GM12892 (cell line): ENCODE results near the gene ZBTB32.

ENCODE experiments used
- DNase-seq: peaks from one replicate; pipeline ENCODE4 v3.0.0; 2011; ENCODE audit not compliant: insufficient read length
- FAIRE-seq: peaks from 2 replicates; lab custom pipeline; 2011; peaks lifted over from hg19 to GRCh38; lab: Jason Lieb, UNC
- POLR2A ChIP-seq: IDR thresholded peaks from 2 replicates; pipeline ENCODE4 v1.6.1; 2011; ENCODE audit warnings: low read depth, low read length, control low read depth
- POLR2AphosphoS5 ChIP-seq: IDR thresholded peaks from 2 replicates; pipeline ENCODE4 v1.6.1; 2011; ENCODE audit warnings: low read depth, low read length, control low read depth
- TAF1 ChIP-seq: IDR thresholded peaks from 2 replicates; pipeline ENCODE4 v1.6.1; 2011; ENCODE audit warnings: low read depth, mild to moderate bottlenecking, control low read depth, low read length, borderline replicate concordance

ZBTB32 gene

GRCh38 chr19:35732540-35733179, 28.3 kb downstream of the ZBTB32 start:
- FAIRE-seq (no peak), DNase-seq (no peak)

GRCh38 chr19:35733180-35734125, 29.1 kb downstream of the ZBTB32 start:
- DNase-seq (no peak), FAIRE-seq (no peak)
- TF ChIP-seq POLR2AphosphoS5 = no peak
- no peak for TF ChIP-seq TAF1
- TF ChIP-seq POLR2A = no peak

More at GRCh38 chr19:35732540-35733179, 28.3 kb downstream of the ZBTB32 start:
- TF ChIP-seq POLR2AphosphoS5 = peak; percentile 20; the same call in 1 of the 2 replicates
- no peak for TF ChIP-seq POLR2A
- no peak for TF ChIP-seq TAF1

- no peak for TF ChIP-seq POLR2AphosphoS5
- no peak for TF ChIP-seq TAF1
- no peak for TF ChIP-seq POLR2A
- no peak for FAIRE-seq
- DNase-seq = no peak
Observed at GRCh38 chr19:35734273-35734672, 29.9 kb downstream of the ZBTB32 start.

- FAIRE-seq (no peak), DNase-seq (no peak)
- no peak for TF ChIP-seq POLR2A
- TF ChIP-seq POLR2AphosphoS5 = no peak
- TF ChIP-seq TAF1 = no peak
Observed at GRCh38 chr19:35734889-35735288, 30.5 kb downstream of the ZBTB32 start.

GRCh38 chr19:35736913-35737886, 32.8 kb downstream of the ZBTB32 start:
- DNase-seq = no peak
- TF ChIP-seq TAF1 = no peak
- TF ChIP-seq POLR2AphosphoS5 = peak; percentile 43; the same call in 1 of the 2 replicates
- TF ChIP-seq POLR2A = no peak
- peak; percentile 64 for FAIRE-seq

GRCh38 chr19:35738021-35738886, 33.9 kb downstream of the ZBTB32 start:
- FAIRE-seq (no peak), DNase-seq (no peak)
- peak; percentile 38; the same call in 1 of the 2 replicates for TF ChIP-seq POLR2A
- TF ChIP-seq TAF1 = no peak
- TF ChIP-seq POLR2AphosphoS5 = peak; percentile 47

- FAIRE-seq = no peak
- no peak for TF ChIP-seq TAF1
- TF ChIP-seq POLR2A = no peak
- TF ChIP-seq POLR2AphosphoS5 = no peak
- DNase-seq = no peak
Observed at GRCh38 chr19:35738887-35739229, 34.5 kb downstream of the ZBTB32 start.

GRCh38 chr19:35739275-35740107, 35.1 kb downstream of the ZBTB32 start:
- DNase-seq = no peak
- no peak for FAIRE-seq
- TF ChIP-seq POLR2A (no peak), POLR2AphosphoS5 (peak; percentile 38; the same call in 1 of the 2 replicates)

- DNase-seq = no peak
- FAIRE-seq = peak; percentile 21
- TF ChIP-seq POLR2A (no peak), POLR2AphosphoS5 (no peak), TAF1 (no peak)
Observed at GRCh38 chr19:35740108-35740422, 35.7 kb downstream of the ZBTB32 start.
